ENCODE data around the gene FGD2.
"Not testable (repeated sequence)": the region's sequence is repeated elsewhere in the genome, so short reads cannot be mapped to it uniquely, and the experiment has no call there.

The FGD2 gene

GRCh38 chr6:36971921-36972673 lies 33.4 kb upstream of the FGD2 start:
- no peak for DNase-seq

- no peak for DNase-seq
These were observed 32.3 kb upstream of the FGD2 start for GRCh38 chr6:36973190-36973589.

GRCh38 chr6:36973647-36974046 lies 31.8 kb upstream of the FGD2 start:
- DNase-seq = no peak

GRCh38 chr6:36975231-36976006 lies 30.0 kb upstream of the FGD2 start:
- no peak for DNase-seq

- no peak for DNase-seq
These were observed 29.5 kb upstream of the FGD2 start for GRCh38 chr6:36976007-36976264.

- no peak for DNase-seq
These were observed 28.9 kb upstream of the FGD2 start for GRCh38 chr6:36976509-36976908.

GRCh38 chr6:36976931-36977330 lies 28.5 kb upstream of the FGD2 start:
- no peak for DNase-seq

- DNase-seq = no peak
These were observed 27.9 kb upstream of the FGD2 start for GRCh38 chr6:36977470-36977941.

- DNase-seq = no peak
These were observed 26.8 kb upstream of the FGD2 start for GRCh38 chr6:36978421-36979346.

GRCh38 chr6:36979347-36979742 lies 26.1 kb upstream of the FGD2 start:
- no peak for DNase-seq

- DNase-seq = no peak
These were observed 25.3 kb upstream of the FGD2 start for GRCh38 chr6:36980129-36980528.

- DNase-seq = no peak
These were observed 24.4 kb upstream of the FGD2 start for GRCh38 chr6:36980876-36981619.

- DNase-seq = no peak
These were observed 21.9 kb upstream of the FGD2 start for GRCh38 chr6:36983538-36983937.

GRCh38 chr6:36984581-36985416 lies 20.7 kb upstream of the FGD2 start:
- no peak for DNase-seq

GRCh38 chr6:36985417-36985807 lies 20.0 kb upstream of the FGD2 start:
- no peak for DNase-seq

GRCh38 chr6:36985808-36986703 lies 19.4 kb upstream of the FGD2 start, which contains the start of gene MTCH1:
TSS of gene MTCH1 (minus strand) at chr6:36986196. CDS start at chr6:36986173, 23 bp downstream.
- peak; percentile 76 for DNase-seq

- DNase-seq = no peak
These were observed 18.8 kb upstream of the FGD2 start for GRCh38 chr6:36986704-36987047.

GRCh38 chr6:36989264-36989663 lies 16.2 kb upstream of the FGD2 start:
- no peak for DNase-seq

GRCh38 chr6:36990401-36990800 lies 15.1 kb upstream of the FGD2 start:
- not testable (repeated sequence) for DNase-seq
